ENCODE results near the gene PCDH1.

PCDH1 gene

DNA sequence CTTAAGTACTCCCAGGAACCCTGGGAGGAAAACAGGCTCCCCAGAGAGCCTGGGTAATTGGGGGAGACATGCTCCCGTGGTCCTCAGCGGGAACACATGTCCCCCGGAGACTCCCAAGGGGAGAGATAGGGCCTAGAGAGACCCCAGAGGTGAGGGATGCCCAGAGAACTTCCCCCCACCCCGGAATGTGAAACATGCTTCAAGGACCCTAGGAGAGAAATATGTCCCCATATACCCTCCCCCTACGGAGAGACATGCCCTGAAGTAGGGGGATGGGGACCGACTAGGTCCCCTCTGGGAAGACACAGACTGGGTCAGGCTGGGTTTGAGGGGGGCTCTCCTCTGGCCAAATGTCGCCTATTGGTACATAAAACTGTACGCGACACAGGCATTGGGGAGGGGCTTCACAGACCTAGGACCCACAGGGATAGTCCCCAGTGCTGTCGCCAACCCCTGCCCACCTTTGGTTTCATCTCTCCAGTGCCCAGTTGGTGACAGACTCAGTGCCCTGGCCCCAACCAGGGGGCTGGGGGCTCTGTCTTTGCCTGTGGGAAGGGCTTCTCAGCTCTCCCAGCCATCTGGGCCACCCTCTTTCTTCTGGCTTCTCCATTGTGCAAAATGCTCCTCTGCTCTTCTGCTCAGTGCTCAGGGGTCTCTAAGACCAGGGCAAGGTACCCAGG is 26.9 kb downstream of the PCDH1 start:
- no peak overlapping the region for H3K9ac ChIP-seq
- H3K27me3 ChIP-seq (ENCODE audit: control insufficient read depth, insufficient read depth, low read length): no peaks in the 10 kb centered on the region
- peak overlapping the region; percentile 73 for H2AFZ ChIP-seq
- TF ChIP-seq, protein P1, sequence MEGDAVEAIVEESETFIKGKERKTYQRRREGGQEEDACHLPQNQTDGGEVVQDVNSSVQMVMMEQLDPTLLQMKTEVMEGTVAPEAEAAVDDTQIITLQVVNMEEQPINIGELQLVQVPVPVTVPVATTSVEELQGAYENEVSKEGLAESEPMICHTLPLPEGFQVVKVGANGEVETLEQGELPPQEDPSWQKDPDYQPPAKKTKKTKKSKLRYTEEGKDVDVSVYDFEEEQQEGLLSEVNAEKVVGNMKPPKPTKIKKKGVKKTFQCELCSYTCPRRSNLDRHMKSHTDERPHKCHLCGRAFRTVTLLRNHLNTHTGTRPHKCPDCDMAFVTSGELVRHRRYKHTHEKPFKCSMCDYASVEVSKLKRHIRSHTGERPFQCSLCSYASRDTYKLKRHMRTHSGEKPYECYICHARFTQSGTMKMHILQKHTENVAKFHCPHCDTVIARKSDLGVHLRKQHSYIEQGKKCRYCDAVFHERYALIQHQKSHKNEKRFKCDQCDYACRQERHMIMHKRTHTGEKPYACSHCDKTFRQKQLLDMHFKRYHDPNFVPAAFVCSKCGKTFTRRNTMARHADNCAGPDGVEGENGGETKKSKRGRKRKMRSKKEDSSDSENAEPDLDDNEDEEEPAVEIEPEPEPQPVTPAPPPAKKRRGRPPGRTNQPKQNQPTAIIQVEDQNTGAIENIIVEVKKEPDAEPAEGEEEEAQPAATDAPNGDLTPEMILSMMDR (IDR thresholded peaks at IDR 0.05): no peak
- H3K4me1 ChIP-seq: peaks cover 14% of the 10 kb centered on the region
- H3K9me3 ChIP-seq (ENCODE audit: control insufficient read depth, low read length): no peaks in the 10 kb centered on the region
- no peaks in the 10 kb centered on the region for H3K79me2 ChIP-seq
- H3K4me2 ChIP-seq (ENCODE audit: low read length): no peak overlapping the region
- no peaks in the 10 kb centered on the region for H3K36me3 ChIP-seq (ENCODE audit: control insufficient read depth, insufficient read depth, low read length)
- peak overlapping the region; percentile 58 for H3K27ac ChIP-seq
- no peak overlapping the region for H3K4me3 ChIP-seq (ENCODE audit: low read depth, low read length)

DNA sequence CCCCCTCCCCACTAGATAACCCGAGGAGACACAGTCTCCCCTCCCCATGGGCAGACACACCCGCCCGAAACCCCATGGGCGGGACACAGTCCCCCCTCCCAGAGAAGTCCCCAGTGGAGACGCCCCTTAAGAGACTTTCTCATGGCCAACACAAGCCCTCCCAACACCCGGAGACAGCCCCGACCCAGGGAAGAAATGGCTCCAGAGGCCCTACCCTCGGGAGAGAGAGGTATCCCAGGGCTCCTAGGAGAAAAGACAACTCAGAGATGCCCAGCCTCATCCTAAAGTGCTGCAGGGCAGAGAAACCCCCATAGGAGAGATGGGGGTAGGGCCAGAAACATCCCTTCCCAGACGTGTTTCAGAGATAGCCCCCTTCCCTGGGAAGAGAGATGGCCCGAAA is 27.4 kb downstream of the PCDH1 start:
- Histone ChIP-seq H3K36me3 (ENCODE audit: control insufficient read depth, insufficient read depth, low read length) (no peaks in the 10 kb centered on the region), H3K27me3 (ENCODE audit: control insufficient read depth, insufficient read depth, low read length) (no peaks in the 10 kb centered on the region), H3K4me2 (ENCODE audit: low read length) (no peak overlapping the region), H3K4me1 (peaks cover 18% of the 10 kb centered on the region), H3K27ac (peak overlapping the region; percentile 58), H3K9me3 (ENCODE audit: control insufficient read depth, low read length) (no peaks in the 10 kb centered on the region), H3K9ac (no peak overlapping the region), H3K79me2 (no peaks in the 10 kb centered on the region), H3K4me3 (ENCODE audit: low read depth, low read length) (no peak overlapping the region), H2AFZ (peak overlapping the region; percentile 73)
- TF ChIP-seq, protein P1 (IDR thresholded peaks at IDR 0.05): no peak

DNA sequence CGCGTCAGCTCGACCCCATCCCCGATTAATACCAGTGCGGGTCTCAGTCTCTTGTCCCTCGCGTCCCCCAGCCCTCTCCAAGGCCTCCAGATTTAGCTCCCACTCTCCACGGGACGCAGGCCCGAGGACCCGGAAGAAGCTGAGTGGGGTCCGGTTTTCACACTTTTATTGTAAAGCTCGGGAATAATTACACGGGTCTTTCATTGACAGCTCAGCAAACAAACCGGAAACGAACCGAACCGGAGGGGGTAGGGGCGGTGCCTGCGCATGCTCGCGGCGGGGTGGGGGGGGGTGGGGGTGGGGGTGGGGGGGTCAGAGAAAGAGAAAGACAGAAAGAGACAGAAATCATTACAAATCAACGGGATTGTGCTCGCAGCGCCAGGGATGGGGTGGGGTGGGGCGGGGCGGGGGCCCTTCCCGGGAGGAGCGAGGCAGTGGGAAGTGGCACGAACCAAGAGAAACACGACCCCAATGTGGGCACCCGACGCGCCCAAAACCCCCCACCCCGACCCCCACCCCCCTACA is 27.9 kb downstream of the PCDH1 start:
- peak overlapping the region; percentile 88 for H3K9ac ChIP-seq
- peak overlapping the region; percentile 100 for H3K4me2 ChIP-seq (ENCODE audit: low read length)
- TF ChIP-seq, protein P1 (IDR thresholded peaks at IDR 0.05): no peak
- peaks cover 17% of the 10 kb centered on the region for H3K4me1 ChIP-seq
- H3K27ac ChIP-seq: peak overlapping the region; percentile 100
- H3K9me3 ChIP-seq (ENCODE audit: control insufficient read depth, low read length): no peaks in the 10 kb centered on the region
- H3K36me3 ChIP-seq (ENCODE audit: control insufficient read depth, insufficient read depth, low read length): no peaks in the 10 kb centered on the region
- H3K27me3 ChIP-seq (ENCODE audit: control insufficient read depth, insufficient read depth, low read length): no peaks in the 10 kb centered on the region
- H3K4me3 ChIP-seq (ENCODE audit: low read depth, low read length): peak overlapping the region; percentile 98
- no peaks in the 10 kb centered on the region for H3K79me2 ChIP-seq
- H2AFZ ChIP-seq: peak overlapping the region; percentile 96

DNA sequence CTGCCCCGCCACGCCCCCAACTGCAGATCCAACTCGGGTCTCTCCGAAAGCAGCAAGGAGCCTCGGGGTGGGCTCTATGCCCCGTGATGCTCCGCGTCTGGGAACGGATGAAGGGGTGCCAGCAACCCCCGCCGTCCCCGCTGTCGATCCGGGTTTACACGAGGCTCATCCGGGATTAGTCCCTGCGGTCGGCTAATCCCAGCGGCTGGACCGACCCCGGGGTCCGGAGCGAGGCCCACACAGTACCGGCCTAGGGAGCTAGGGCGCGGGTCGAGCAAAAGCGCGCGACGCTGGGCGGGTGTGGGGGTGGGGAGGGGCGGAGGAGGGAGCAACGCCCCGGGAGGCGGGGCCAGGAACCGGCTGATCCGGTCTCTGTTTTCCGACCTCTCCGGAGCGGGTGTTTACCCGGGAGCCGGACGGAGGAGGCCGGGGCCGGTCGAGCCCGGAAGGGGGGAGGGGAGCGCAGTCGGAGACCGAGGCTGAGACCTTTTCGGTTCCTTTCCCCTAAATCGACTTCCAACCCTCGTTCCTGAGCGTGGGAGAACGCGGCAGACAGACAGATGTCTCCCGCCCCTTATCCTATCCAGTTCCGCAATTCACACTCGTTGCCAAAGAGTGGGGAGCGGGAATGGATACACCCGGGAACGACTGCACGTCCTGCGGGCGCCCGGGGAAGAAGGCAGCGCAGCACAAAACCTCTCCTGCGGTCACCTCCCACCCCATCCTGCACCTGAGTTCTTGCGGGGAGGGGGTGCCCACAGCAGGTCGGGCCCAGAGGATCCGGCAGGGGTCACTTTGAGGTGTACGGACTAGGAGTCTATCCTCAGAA is 28.6 kb downstream of the PCDH1 start:
- Histone ChIP-seq H3K79me2 (no peaks in the 10 kb centered on the region), H3K36me3 (ENCODE audit: control insufficient read depth, insufficient read depth, low read length) (no peaks in the 10 kb centered on the region), H3K9ac (peak overlapping the region; percentile 91), H3K27me3 (ENCODE audit: control insufficient read depth, insufficient read depth, low read length) (no peaks in the 10 kb centered on the region), H3K27ac (peak overlapping the region; percentile 100), H3K4me1 (peaks cover 17% of the 10 kb centered on the region), H2AFZ (peak overlapping the region; percentile 96), H3K9me3 (ENCODE audit: control insufficient read depth, low read length) (no peaks in the 10 kb centered on the region), H3K4me3 (ENCODE audit: low read depth, low read length) (peak overlapping the region; percentile 98), H3K4me2 (ENCODE audit: low read length) (peak overlapping the region; percentile 100)
- TF ChIP-seq, protein P1 (IDR thresholded peaks at IDR 0.05): no peak
